Stimulated activated CD8-positive, alpha-beta memory T cell treated with anti-CD3 and anti-CD28 coated beads, Interleukin-12 subunit alpha, Interleukin-12 subunit beta, amount 100 ng/mL, for 24 hours (primary cell): ENCODE results near the gene RBM15.
A peak's percentile ranks its signal among the peaks of the same experiment; 100 is the strongest.

ENCODE experiments used
- DNase-seq: peaks from one replicate; pipeline ENCODE4 v3.0.0-alpha.2; 2020; ENCODE audit errors: extremely low read depth

Gene RBM15

GRCh38 chr1:110338886-110339406 is at the start of gene RBM15:
Gene RBM15 (plus strand): TSS chr1:110339377. CDS start chr1:110339406, 29 bp downstream.
- DNase-seq: peak; percentile 92

- DNase-seq: no peak
Measured at GRCh38 chr1:110291241-110292030, 47.7 kb upstream of the RBM15 start.

- DNase-seq: no peak
Measured at GRCh38 chr1:110292031-110292741, 47.0 kb upstream of the RBM15 start.

GRCh38 chr1:110293601-110294104 is 45.5 kb upstream of the RBM15 start:
- DNase-seq: no peak

GRCh38 chr1:110294308-110294707 is 44.9 kb upstream of the RBM15 start:
- DNase-seq: no peak

- no peak for DNase-seq
Measured at GRCh38 chr1:110298991-110299390, 40.2 kb upstream of the RBM15 start.

GRCh38 chr1:110300412-110301085 is 38.6 kb upstream of the RBM15 start:
- no peak for DNase-seq

- no peak for DNase-seq
Measured at GRCh38 chr1:110302836-110303235, 36.3 kb upstream of the RBM15 start.

- DNase-seq: no peak
Measured at GRCh38 chr1:110305900-110306420, 33.2 kb upstream of the RBM15 start.

GRCh38 chr1:110307239-110307974 is 31.8 kb upstream of the RBM15 start:
- DNase-seq: no peak

GRCh38 chr1:110308247-110308646 is 30.9 kb upstream of the RBM15 start:
- no peak for DNase-seq

GRCh38 chr1:110309139-110309538 is 30.0 kb upstream of the RBM15 start:
- no peak for DNase-seq

- DNase-seq: no peak
Measured at GRCh38 chr1:110309767-110310166, 29.4 kb upstream of the RBM15 start.

GRCh38 chr1:110310300-110310699 is 28.9 kb upstream of the RBM15 start:
- DNase-seq: no peak

GRCh38 chr1:110312188-110313121 is 26.7 kb upstream of the RBM15 start:
- DNase-seq: peak; percentile 38

GRCh38 chr1:110316735-110317134 is 22.4 kb upstream of the RBM15 start:
- DNase-seq: no peak

- DNase-seq: no peak
Measured at GRCh38 chr1:110318046-110318445, 21.1 kb upstream of the RBM15 start.

GRCh38 chr1:110319332-110320167 is 19.6 kb upstream of the RBM15 start:
- DNase-seq: no peak

GRCh38 chr1:110320168-110320518 is 19.0 kb upstream of the RBM15 start:
- DNase-seq: no peak
